H9 (cell line): Measurements from ENCODE around the gene CHAF1B. TPM values are rescaled to one million over a fixed set of nuclear protein-coding genes. Genes with fewer than 3 reads are reported as not detected.

Experiments
- DNase-seq: peaks from one replicate; pipeline ENCODE4 v3.0.0-alpha.2; 2017
- H2AFZ ChIP-seq: one replicate; pipeline ENCODE4 v1.6.1; 2013; ENCODE audit warnings: mild to moderate bottlenecking, low read length, control low read depth, moderate library complexity
- H2AK5ac ChIP-seq: 2 replicates; pipeline ENCODE4 v1.6.1; 2013; ENCODE audit warnings: low read length, control low read depth, mixed read lengths; ENCODE audit not compliant: insufficient read length
- H2BK120ac ChIP-seq: one replicate; pipeline ENCODE4 v1.6.1; 2013; ENCODE audit warnings: low read depth, mild to moderate bottlenecking, low read length, control low read depth, inconsistent platforms; ENCODE audit not compliant: poor library complexity, severe bottlenecking
- H2BK12ac ChIP-seq: 2 replicates; pipeline ENCODE4 v1.6.1; 2013; ENCODE audit warnings: low read length, control low read depth, mixed read lengths, low read depth; ENCODE audit not compliant: insufficient read length
- H2BK15ac ChIP-seq: 2 replicates; pipeline ENCODE4 v1.6.1; 2013; ENCODE audit warnings: low read depth, low read length, control low read depth
- H2BK20ac ChIP-seq: one replicate; pipeline ENCODE4 v1.6.1; 2013; ENCODE audit warnings: low read depth, mild to moderate bottlenecking, low read length, control low read depth, inconsistent platforms; ENCODE audit not compliant: poor library complexity, severe bottlenecking
- H2BK5ac ChIP-seq: 2 replicates; pipeline ENCODE4 v1.6.1; 2013; ENCODE audit warnings: low read length, control low read depth, mixed read lengths; ENCODE audit not compliant: insufficient read length
- H3K14ac ChIP-seq: 2 replicates; pipeline ENCODE4 v1.6.1; 2013; ENCODE audit warnings: low read length, control low read depth; ENCODE audit not compliant: insufficient read depth
- H3K18ac ChIP-seq: 2 replicates; pipeline ENCODE4 v1.6.1; 2013; ENCODE audit warnings: low read depth, mild to moderate bottlenecking, mixed read lengths, low read length, control low read depth; ENCODE audit not compliant: insufficient read length
- H3K23ac ChIP-seq: 2 replicates; pipeline ENCODE4 v1.6.1; 2013; ENCODE audit warnings: low read length, control low read depth, mixed read lengths, low read depth; ENCODE audit not compliant: insufficient read length
- H3K23me2 ChIP-seq: 2 replicates; pipeline ENCODE4 v1.6.1; 2013; ENCODE audit warnings: low read depth, mild to moderate bottlenecking, mixed read lengths, low read length, control low read depth; ENCODE audit not compliant: insufficient read length, poor library complexity, severe bottlenecking
- H3K27ac ChIP-seq: 2 replicates; pipeline ENCODE4 v1.5.1; 2013; ENCODE audit warnings: low read length, control low read depth, mixed read lengths, low read depth; ENCODE audit not compliant: insufficient read length
- H3K27me3 ChIP-seq: 2 replicates; pipeline ENCODE4 v1.6.1; 2013; ENCODE audit warnings: low read length, control low read depth, inconsistent platforms; ENCODE audit not compliant: insufficient read depth
- H3K4ac ChIP-seq: 2 replicates; pipeline ENCODE4 v1.6.1; 2013; ENCODE audit warnings: low read depth, mild to moderate bottlenecking, control low read depth, inconsistent platforms, low read length, moderate library complexity
- H3K4me1 ChIP-seq: 2 replicates; pipeline ENCODE4 v1.6.1; 2013; ENCODE audit warnings: low read length, control low read depth, inconsistent platforms; ENCODE audit not compliant: insufficient read depth
- H3K4me2 ChIP-seq: 2 replicates; pipeline ENCODE4 v1.6.1; 2013; ENCODE audit warnings: low read length, control low read depth, mixed read lengths; ENCODE audit not compliant: insufficient read length, insufficient read depth
- H3K56ac ChIP-seq: 2 replicates; pipeline ENCODE4 v1.6.1; 2013; ENCODE audit warnings: low read depth, mild to moderate bottlenecking, mixed read lengths, low read length, control low read depth; ENCODE audit not compliant: insufficient read length
- H3K79me1 ChIP-seq: 2 replicates; pipeline ENCODE4 v1.6.1; 2013; ENCODE audit warnings: low read depth, mild to moderate bottlenecking, moderate library complexity, low read length, control low read depth, inconsistent platforms; ENCODE audit not compliant: insufficient read depth, poor library complexity, severe bottlenecking
- H3K79me2 ChIP-seq: 2 replicates; pipeline ENCODE4 v1.6.1; 2013; ENCODE audit warnings: low read length, control low read depth, inconsistent platforms; ENCODE audit not compliant: insufficient read depth
- H3K9ac ChIP-seq: 2 replicates; pipeline ENCODE4 v1.6.1; 2013; ENCODE audit warnings: low read length, control low read depth, mixed read lengths; ENCODE audit not compliant: insufficient read length; ENCODE audit errors: extremely low read depth
- H3K9me3 ChIP-seq: one replicate; pipeline ENCODE4 v1.6.1; 2013; ENCODE audit warnings: low read depth, low read length, inconsistent platforms; ENCODE audit not compliant: control insufficient read depth
- H3T11ph ChIP-seq: one replicate; pipeline ENCODE4 v1.6.1; 2013; ENCODE audit warnings: mild to moderate bottlenecking, low read length, control low read depth, inconsistent platforms
- H4K20me1 ChIP-seq: one replicate; pipeline ENCODE4 v1.6.1; 2013; ENCODE audit not compliant: control insufficient read depth, insufficient read length, insufficient read depth
- H4K5ac ChIP-seq: 2 replicates; pipeline ENCODE4 v1.6.1; 2013; ENCODE audit warnings: low read depth, mild to moderate bottlenecking, mixed read lengths, low read length, control low read depth; ENCODE audit not compliant: insufficient read length
- H4K8ac ChIP-seq: replicated peaks from 2 replicates; pipeline ENCODE4 v1.6.1; 2013; ENCODE audit warnings: low read length, control low read depth, mixed read lengths, low read depth; ENCODE audit not compliant: insufficient read length
- H4K91ac ChIP-seq: 2 replicates; pipeline ENCODE4 v1.6.1; 2013; ENCODE audit warnings: low read depth, mild to moderate bottlenecking, moderate library complexity, mixed read lengths, low read length, control low read depth; ENCODE audit not compliant: insufficient read length
- H3K27ac Mint-ChIP-seq, 3 experiments: 2 replicates in 2 of 3; 3 replicates in 1 of 3; pipeline ENCODE4 v1.8.0; 2020 to 2021; ENCODE audit warnings: mixed read lengths in 3 of 3, mild to moderate bottlenecking in 1 of 3, moderate library complexity in 1 of 3
- H3K27me3 Mint-ChIP-seq: 2 replicates; pipeline ENCODE4 v1.8.0; 2021; ENCODE audit warnings: low read depth, mild to moderate bottlenecking, moderate library complexity, mixed read lengths
- H3K36me3 Mint-ChIP-seq, 3 experiments: 2 replicates in 2 of 3; 3 replicates in 1 of 3; pipeline ENCODE4 v1.8.0; 2020 to 2021; ENCODE audit warnings: low read depth in 3 of 3, mixed read lengths in 3 of 3; ENCODE audit not compliant: insufficient read depth in 1 of 3
- H3K4me1 Mint-ChIP-seq, 2 experiments: 2 replicates each; pipeline ENCODE4 v1.8.0; 2020; ENCODE audit warnings: mixed read lengths in 2 of 2
- H3K4me3 Mint-ChIP-seq, 2 experiments: 2 replicates in 1 of 2; 3 replicates in 1 of 2; pipeline ENCODE4 v1.8.0; 2020 to 2021; ENCODE audit warnings: mild to moderate bottlenecking in 2 of 2, mixed read lengths in 2 of 2, moderate library complexity in 1 of 2
- H3K9me3 Mint-ChIP-seq, 2 experiments: 2 replicates in 1 of 2; 3 replicates in 1 of 2; pipeline ENCODE4 v1.8.0; 2020; ENCODE audit warnings: mild to moderate bottlenecking in 2 of 2, mixed read lengths in 2 of 2, moderate library complexity in 1 of 2
- CTCF ChIP-seq: fragments of 200-600 bp; sonication (generic); conservative IDR thresholded peaks from 3 replicates; pipeline ENCODE4 v1.8.0; 2021; ENCODE audit warnings: antibody characterized with exemption, mild to moderate bottlenecking
- WGBS: extraction: QIAGEN DNeasy Blood & Tissue Kit; methylation state at CpG from one replicate; pipeline ENCODE4 v1.1.7; 2013; ENCODE audit warnings: missing lambda C conversion rate, low lambda C conversion rate, mixed read lengths; ENCODE audit not compliant: insufficient read length; ENCODE audit errors: extremely low coverage; 5-methylcytosine and 5-hydroxymethylcytosine counted together
- total RNA-seq: library from RNA; stranded (reverse); gene quantifications from 2 replicates; pipeline ENCODE4 v1.2.1, GENCODE V29; 2021

The CHAF1B gene
- total RNA-seq, 1 experiment from 2014 or later = 19.3 TPM

GRCh38 chr21:36456729-36457414 is 71.7 kb downstream of the CHAF1B start:
- H3K27ac Mint-ChIP-seq = no peak overlapping the region
- no peak overlapping the region for H3K56ac ChIP-seq
- no peak overlapping the region for H3K23ac ChIP-seq
- H3K27me3 Mint-ChIP-seq = no peaks in the 10 kb centered on the region; the same call in 1 of the 2 replicates
- no peaks in the 10 kb centered on the region for H3K79me1 ChIP-seq
- no peak overlapping the region for H4K5ac ChIP-seq
- no peak overlapping the region for H3K14ac ChIP-seq
- no peak overlapping the region for H2BK20ac ChIP-seq
- H2AK5ac ChIP-seq = no peak overlapping the region
- H3K23me2 ChIP-seq = no peaks in the 10 kb centered on the region
- H3K4me2 ChIP-seq = no peak overlapping the region
- no peak for DNase-seq
- no CpG with 5 or more reads among the region's 7 CpGs for WGBS
- H2BK12ac ChIP-seq = no peak overlapping the region
- TF ChIP-seq CTCF = no peak
- H3K4me1 Mint-ChIP-seq = peaks cover 24 to 31% of the 10 kb centered on the region in 2 experiments
- H3K4me1 ChIP-seq = peaks cover 8% of the 10 kb centered on the region; the same call in 1 of the 2 replicates
- H3K4me3 Mint-ChIP-seq = no peak overlapping the region
- no peak overlapping the region for H2BK5ac ChIP-seq
- H3K4ac ChIP-seq = no peak overlapping the region
- H3K36me3 Mint-ChIP-seq = no peaks in the 10 kb centered on the region
- H4K91ac ChIP-seq = no peak overlapping the region
- H3K27ac ChIP-seq = no peak overlapping the region
- H4K8ac ChIP-seq = no peak overlapping the region
- H3T11ph ChIP-seq = no peak overlapping the region
- no peaks in the 10 kb centered on the region for H4K20me1 ChIP-seq
- no peaks in the 10 kb centered on the region for H3K9me3 ChIP-seq
- H2BK15ac ChIP-seq = no peak overlapping the region
- H3K79me2 ChIP-seq = no peaks in the 10 kb centered on the region
- no peak overlapping the region for H3K18ac ChIP-seq
- H3K27me3 ChIP-seq = no peaks in the 10 kb centered on the region
- no peak overlapping the region for H3K9ac ChIP-seq
- no peak overlapping the region for H2BK120ac ChIP-seq
- no peak overlapping the region for H2AFZ ChIP-seq
- H3K9me3 Mint-ChIP-seq = no peaks in the 10 kb centered on the region
